Esophagus muscularis mucosa (tissue), 4 donors: ENCODE data around the gene TMED4. TPM values are rescaled to one million over a fixed set of nuclear protein-coding genes. Genes with fewer than 3 reads are reported as not detected.

Experiments used
- DNase-seq: peaks from one replicate; pipeline ENCODE4 v3.0.0-alpha.2; 2017; ENCODE audit errors: extremely low spot score
- H3K27ac ChIP-seq, 4 donors: fragments of 200-600 bp; sonication (generic); replicated peaks in 1 of 4; 1 replicate in 3 of 4; 2 replicates in 1 of 4; pipeline ENCODE4 v1.5.1; 2016 to 2019; ENCODE audit warnings: mild to moderate bottlenecking in 1 of 4
- H3K27me3 ChIP-seq, 4 donors: fragments of 200-600 bp; sonication (generic); one replicate each; pipeline versions ENCODE4 v1.5.1 to v1.6.0; 2016 to 2019
- H3K36me3 ChIP-seq, 4 donors: fragments of 200-600 bp; sonication (generic); one replicate each; pipeline ENCODE4 v1.5.1; 2016 to 2019
- H3K4me1 ChIP-seq, 4 donors: fragments of 200-600 bp; sonication (generic); one replicate each; pipeline ENCODE4 v1.5.1; 2016 to 2019
- H3K4me3 ChIP-seq, 4 donors: fragments of 200-600 bp; sonication (generic); 1 replicate in 2 of 4; 2 replicates in 2 of 4; pipeline ENCODE4 v1.5.1; 2016 to 2019; ENCODE audit warnings: mild to moderate bottlenecking in 4 of 4, moderate library complexity in 1 of 4
- H3K9me3 ChIP-seq, 4 donors: fragments of 200-600 bp; sonication (generic); 1 replicate in 3 of 4; 2 replicates in 1 of 4; pipeline ENCODE4 v1.5.1; 2016 to 2019
- EP300 ChIP-seq: sonication (generic); formaldehyde crosslinking; IDR thresholded peaks from one replicate; pipeline ENCODE4 v1.6.1; 2017; ENCODE audit warnings: antibody characterized with exemption
- POLR2A ChIP-seq: fragments of 450-650 bp; IDR thresholded peaks from one replicate; pipeline ENCODE4 v1.6.1; 2017; ENCODE audit warnings: antibody characterized with exemption, moderate library complexity, mild to moderate bottlenecking, low read depth
- POLR2AphosphoS5 ChIP-seq, 2 donors: sonication (generic); formaldehyde crosslinking; IDR thresholded peaks; one replicate each; pipeline ENCODE4 v1.6.1; 2017; ENCODE audit warnings: antibody characterized with exemption in 2 of 2
- WGBS: methylation state at CpG from one replicate; pipeline ENCODE4 v1.1.5; 2018; 5-methylcytosine and 5-hydroxymethylcytosine counted together
- intact Hi-C: fragments of 100-400 bp; cut with DNase I; formaldehyde crosslinking; loops from one replicate; pipeline ENCODE4 v1.15.1; 2023
- total RNA-seq, 4 donors: library from RNA; depleted of rRNA; stranded (reverse); fragments of >200 nt; gene quantifications; one replicate each; pipeline versions ENCODE4 v1.1.0 to v1.2.1, GENCODE V29; 2016
- TF ChIP-seq, protein P1 (sequence below), 3 experiments: fragments of 200-600 bp in 2 of 3; fragments of 450-650 bp in 1 of 3; sonication (generic) in 2 of 3; IDR thresholded peaks; one replicate each; pipeline ENCODE4 v1.5.1; 2017 to 2019; ENCODE audit warnings: antibody characterized with exemption in 3 of 3, mild to moderate bottlenecking in 2 of 3, moderate library complexity in 1 of 3

TMED4 gene
- total RNA-seq, 4 donors from 2014 or later, result 82.3 to 154 (median 116) TPM

- 77% methylated on average over 3 of the region's 3 CpGs for WGBS
- Histone ChIP-seq H3K9me3 (no peaks in the 10 kb centered on the region), H3K27ac (no peak overlapping the region), H3K27me3 (no peaks in the 10 kb centered on the region), H3K36me3 (no peaks in the 10 kb centered on the region), H3K4me1 (no peaks in the 10 kb centered on the region), H3K4me3 (no peak overlapping the region)
- no peak for DNase-seq
- intact Hi-C loops, result no loop called here
- TF ChIP-seq EP300 (no peak), POLR2A (no peak), POLR2AphosphoS5 (IDR thresholded peaks at IDR 0.05) (no peak)
- TF ChIP-seq, protein P1, sequence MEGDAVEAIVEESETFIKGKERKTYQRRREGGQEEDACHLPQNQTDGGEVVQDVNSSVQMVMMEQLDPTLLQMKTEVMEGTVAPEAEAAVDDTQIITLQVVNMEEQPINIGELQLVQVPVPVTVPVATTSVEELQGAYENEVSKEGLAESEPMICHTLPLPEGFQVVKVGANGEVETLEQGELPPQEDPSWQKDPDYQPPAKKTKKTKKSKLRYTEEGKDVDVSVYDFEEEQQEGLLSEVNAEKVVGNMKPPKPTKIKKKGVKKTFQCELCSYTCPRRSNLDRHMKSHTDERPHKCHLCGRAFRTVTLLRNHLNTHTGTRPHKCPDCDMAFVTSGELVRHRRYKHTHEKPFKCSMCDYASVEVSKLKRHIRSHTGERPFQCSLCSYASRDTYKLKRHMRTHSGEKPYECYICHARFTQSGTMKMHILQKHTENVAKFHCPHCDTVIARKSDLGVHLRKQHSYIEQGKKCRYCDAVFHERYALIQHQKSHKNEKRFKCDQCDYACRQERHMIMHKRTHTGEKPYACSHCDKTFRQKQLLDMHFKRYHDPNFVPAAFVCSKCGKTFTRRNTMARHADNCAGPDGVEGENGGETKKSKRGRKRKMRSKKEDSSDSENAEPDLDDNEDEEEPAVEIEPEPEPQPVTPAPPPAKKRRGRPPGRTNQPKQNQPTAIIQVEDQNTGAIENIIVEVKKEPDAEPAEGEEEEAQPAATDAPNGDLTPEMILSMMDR (IDR thresholded peaks at IDR 0.05), result no peak
These were observed 32.6 kb downstream of the TMED4 start for GRCh38 chr7:44549457-44549856.

- Histone ChIP-seq H3K36me3 (no peaks in the 10 kb centered on the region), H3K27me3 (no peaks in the 10 kb centered on the region), H3K9me3 (no peaks in the 10 kb centered on the region), H3K27ac (no peak overlapping the region), H3K4me3 (no peak overlapping the region), H3K4me1 (no peaks in the 10 kb centered on the region)
- intact Hi-C loops, result no loop called here
- WGBS, result 88% methylated on average over 3 of the region's 3 CpGs
- TF ChIP-seq POLR2A (no peak), EP300 (no peak), POLR2AphosphoS5 (IDR thresholded peaks at IDR 0.05) (no peak)
- TF ChIP-seq, protein P1 (IDR thresholded peaks at IDR 0.05), result no peak
- no peak for DNase-seq
These were observed 33.1 kb downstream of the TMED4 start for GRCh38 chr7:44548893-44549292.

DNA sequence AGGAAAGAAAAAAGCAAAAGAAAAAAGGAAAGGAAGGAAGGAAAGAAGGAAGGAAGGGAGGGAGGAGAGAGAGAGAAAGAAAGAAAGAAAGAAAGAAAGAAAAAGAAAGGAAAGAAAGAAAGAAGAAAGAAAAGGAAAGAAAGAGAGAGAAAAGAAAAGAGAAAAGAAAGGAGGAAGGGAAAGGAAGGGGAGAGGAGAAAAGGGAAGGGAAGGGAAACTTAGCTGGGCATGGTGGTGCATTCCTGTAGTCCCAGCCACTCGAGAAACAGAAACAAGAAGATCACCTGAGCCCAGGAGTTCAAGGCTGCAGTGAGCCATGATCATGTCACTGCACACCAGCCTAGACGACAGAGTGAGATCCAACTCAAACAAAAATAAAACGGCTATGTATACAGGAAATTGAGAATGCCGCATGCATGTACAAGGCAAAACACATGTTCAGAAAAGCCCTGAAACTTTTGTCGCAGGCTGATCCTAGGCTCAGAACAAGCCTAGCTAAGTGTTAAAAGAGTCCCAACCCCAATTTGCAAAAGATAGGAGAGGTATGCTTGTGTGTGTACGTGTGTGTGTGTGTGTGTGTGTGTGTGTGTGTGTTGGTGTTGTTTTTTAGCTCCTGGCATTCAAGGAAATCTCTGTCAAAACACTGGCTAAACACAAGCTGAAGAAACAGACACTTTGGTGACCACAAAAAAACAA is 34.3 kb downstream of the TMED4 start:
- TF ChIP-seq POLR2AphosphoS5 (IDR thresholded peaks at IDR 0.05) (no peak), POLR2A (no peak), EP300 (no peak)
- TF ChIP-seq, protein P1 (IDR thresholded peaks at IDR 0.05), result no peak
- intact Hi-C loops, result no loop called here
- Histone ChIP-seq H3K36me3 (no peaks in the 10 kb centered on the region), H3K4me1 (peaks cover 0 to 3% (median 0%) of the 10 kb centered on the region in 4 donors), H3K27ac (no peak overlapping the region), H3K9me3 (no peaks in the 10 kb centered on the region), H3K4me3 (no peak overlapping the region), H3K27me3 (no peaks in the 10 kb centered on the region)
- 33% methylated on average over 6 of the region's 6 CpGs for WGBS
- no peak for DNase-seq

DNA sequence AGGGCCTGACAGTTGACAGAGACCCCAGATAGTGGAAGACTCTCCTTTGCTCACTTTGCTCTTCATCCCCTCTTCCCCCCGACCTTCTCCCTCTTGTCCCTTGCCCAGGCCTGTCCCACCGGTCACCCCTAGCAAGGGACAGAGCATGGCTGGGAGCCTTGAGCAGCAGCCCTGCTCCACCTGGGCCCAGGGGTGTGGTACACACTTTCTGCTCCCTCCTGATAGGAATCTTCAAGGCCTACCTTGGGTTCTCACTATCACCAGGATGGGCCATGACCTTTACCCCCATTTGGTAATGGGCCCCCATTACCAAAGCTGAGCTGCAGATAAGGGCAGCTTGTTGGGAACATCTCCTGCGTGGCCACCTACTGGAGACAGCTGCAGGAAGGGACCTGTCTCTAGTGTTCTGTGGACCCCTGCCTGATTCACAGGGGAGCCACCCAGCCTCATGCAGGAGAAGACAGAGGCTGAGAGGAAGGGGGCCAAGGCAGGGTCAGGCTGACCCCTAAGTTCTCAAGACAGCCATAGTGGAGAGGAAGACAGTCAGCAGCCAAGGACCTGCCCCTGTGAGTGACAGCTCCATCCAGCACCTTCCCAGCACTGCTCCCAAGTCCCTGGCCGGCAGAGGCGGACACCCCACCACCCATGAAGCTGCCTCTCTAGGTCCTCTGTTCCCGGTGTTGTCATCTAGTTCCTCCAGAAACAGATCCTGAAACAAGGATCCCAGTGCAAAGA is 40.0 kb downstream of the TMED4 start:
- no peak for DNase-seq
- TF ChIP-seq EP300 (no peak), POLR2A (no peak), POLR2AphosphoS5 (IDR thresholded peaks at IDR 0.05) (no peak)
- TF ChIP-seq, protein P1 (IDR thresholded peaks at IDR 0.05), result no peak
- H3K4me1 ChIP-seq, result peaks cover 0 to 3% (median 0%) of the 10 kb centered on the region in 4 donors
- H3K36me3 ChIP-seq, result no peaks in the 10 kb centered on the region
- no peak overlapping the region for H3K4me3 ChIP-seq
- 93% methylated on average over 6 of the region's 6 CpGs for WGBS
- no peaks in the 10 kb centered on the region for H3K9me3 ChIP-seq
- intact Hi-C loops, result no loop called here
- no peak overlapping the region for H3K27ac ChIP-seq
- H3K27me3 ChIP-seq, result no peaks in the 10 kb centered on the region
